ENCODE results near the gene CCL7. TPM values are rescaled to one million over a fixed set of nuclear protein-coding genes. Genes with fewer than 3 reads are reported as not detected.

CCL7 gene
- total RNA-seq, 1 experiment from 2014 or later: not detected

- TF ChIP-seq CTCF (IDR thresholded peaks at IDR 0.05; ENCODE audit: insufficient read depth in 1 of 2, low read depth in 1 of 2, low read length in 1 of 2, severe bottlenecking in 1 of 2, unreplicated experiment in 1 of 2): no peak
- BruUV-seq (replicated peaks): no TSS peak
- Mint-ChIP-seq H3K27me3 (ENCODE audit: insufficient read depth, unreplicated experiment) (peaks cover 6% of the 10 kb centered on the region), H3K4me3 (ENCODE audit: unreplicated experiment) (no peak overlapping the region), H3K36me3 (ENCODE audit: insufficient read depth, unreplicated experiment) (no peaks in the 10 kb centered on the region), H3K27ac (ENCODE audit: unreplicated experiment) (no peak overlapping the region), H3K9me3 (ENCODE audit: unreplicated experiment) (no peaks in the 10 kb centered on the region), H3K4me1 (ENCODE audit: low read depth, unreplicated experiment) (no peaks in the 10 kb centered on the region)
- no peaks in the 10 kb centered on the region for H3K36me3 ChIP-seq (ENCODE audit: control insufficient read depth, insufficient read depth, low read length)
- ChIA-PET CTCF (interaction anchor here (1.6 kb wide), 1 partner anchor 107 kb away, joined by 4 read pairs; no protein-coding TSS in a partner anchor), POLR2A (no interaction called here)
- H3K27me3 ChIP-seq (replicated peaks; ENCODE audit: control insufficient read depth, insufficient read depth, low read length): no peaks in the 10 kb centered on the region; the same call in none of the 2 replicates
- no peak for DNase-seq
- H3K4me1 ChIP-seq: peaks cover 39% of the 10 kb centered on the region
- intact Hi-C loops (cut with micrococcal nuclease; ENCODE audit: unreplicated experiment): no loop called here
- no peak overlapping the region for H3K4me3 ChIP-seq (ENCODE audit: low read depth, low read length)
- H3K9me3 ChIP-seq: no peaks in the 10 kb centered on the region
Measured at GRCh38 chr17:34254146-34254545, 15.9 kb upstream of the CCL7 start.

- BruUV-seq (replicated peaks): no TSS peak
- intact Hi-C loops (cut with micrococcal nuclease; ENCODE audit: unreplicated experiment): no loop called here
- Mint-ChIP-seq H3K27ac (ENCODE audit: unreplicated experiment) (no peak within 1 kb of the TSS), H3K9me3 (ENCODE audit: unreplicated experiment) (no peaks in the 10 kb centered on the region), H3K27me3 (ENCODE audit: insufficient read depth, unreplicated experiment) (peaks cover 6% of the 10 kb centered on the region), H3K4me3 (ENCODE audit: unreplicated experiment) (peak within 1 kb of the TSS; percentile 57), H3K36me3 (ENCODE audit: insufficient read depth, unreplicated experiment) (no peaks in the 10 kb centered on the region), H3K4me1 (ENCODE audit: low read depth, unreplicated experiment) (no peaks in the 10 kb centered on the region)
- TF ChIP-seq CTCF (IDR thresholded peaks at IDR 0.05; ENCODE audit: insufficient read depth in 1 of 2, low read depth in 1 of 2, low read length in 1 of 2, severe bottlenecking in 1 of 2, unreplicated experiment in 1 of 2): no peak
- CTCF ChIA-PET: interaction anchor here (1.6 kb wide), 1 partner anchor 107 kb away, joined by 4 read pairs; no protein-coding TSS in a partner anchor
- DNase-seq: peak; percentile 19 to 69
- Histone ChIP-seq H3K36me3 (ENCODE audit: control insufficient read depth, insufficient read depth, low read length) (no peaks in the 10 kb centered on the region), H3K9me3 (no peaks in the 10 kb centered on the region), H3K4me1 (peaks cover 32% of the 10 kb centered on the region), H3K27me3 (replicated peaks; ENCODE audit: control insufficient read depth, insufficient read depth, low read length) (no peaks in the 10 kb centered on the region; the same call in none of the 2 replicates), H3K4me3 (ENCODE audit: low read depth, low read length) (no peak within 1 kb of the TSS)
- POLR2A ChIA-PET: no interaction called here
Measured at GRCh38 chr17:34254651-34255380, 15.2 kb upstream of the CCL7 start, which contains the start of gene CCL2. Gene CCL2 (plus strand): TSS chr17:34255285. CDS start chr17:34255350, 65 bp downstream.

GRCh38 chr17:34255381-34255732 is 14.7 kb upstream of the CCL7 start:
- Mint-ChIP-seq H3K27me3 (ENCODE audit: insufficient read depth, unreplicated experiment) (peaks cover 6% of the 10 kb centered on the region), H3K9me3 (ENCODE audit: unreplicated experiment) (no peaks in the 10 kb centered on the region), H3K4me1 (ENCODE audit: low read depth, unreplicated experiment) (no peaks in the 10 kb centered on the region), H3K27ac (ENCODE audit: unreplicated experiment) (no peak overlapping the region), H3K4me3 (ENCODE audit: unreplicated experiment) (peak overlapping the region; percentile 57), H3K36me3 (ENCODE audit: insufficient read depth, unreplicated experiment) (no peaks in the 10 kb centered on the region)
- no TSS peak for BruUV-seq (replicated peaks)
- intact Hi-C loops (cut with micrococcal nuclease; ENCODE audit: unreplicated experiment): no loop called here
- Histone ChIP-seq H3K27me3 (replicated peaks; ENCODE audit: control insufficient read depth, insufficient read depth, low read length) (no peaks in the 10 kb centered on the region; the same call in none of the 2 replicates), H3K36me3 (ENCODE audit: control insufficient read depth, insufficient read depth, low read length) (no peaks in the 10 kb centered on the region), H3K4me1 (peaks cover 27% of the 10 kb centered on the region), H3K4me3 (ENCODE audit: low read depth, low read length) (no peak overlapping the region), H3K9me3 (no peaks in the 10 kb centered on the region)
- ChIA-PET CTCF (interaction anchor here (1.6 kb wide), 1 partner anchor 106 kb away, joined by 4 read pairs; no protein-coding TSS in a partner anchor), POLR2A (no interaction called here)
- TF ChIP-seq CTCF (IDR thresholded peaks at IDR 0.05; ENCODE audit: insufficient read depth in 1 of 2, low read depth in 1 of 2, low read length in 1 of 2, severe bottlenecking in 1 of 2, unreplicated experiment in 1 of 2): no peak
- no peak for DNase-seq

All from Caco-2 (cell line).